ENCODE results near the gene DLG2.

GRCh38 chr11:84866922-84867321, 760.2 kb downstream of the DLG2 start:
- TF ChIP-seq CTCF (conservative IDR thresholded peaks at IDR 0.05; ENCODE audit: low read length) (no peak), EZH2phosphoT487 (IDR thresholded peaks at IDR 0.05; ENCODE audit: borderline replicate concordance, low read depth, low read length) (no peak)
